ENCODE measurements around the gene PSMB5. TPM values are rescaled to one million over a fixed set of nuclear protein-coding genes. Genes with fewer than 3 reads are reported as not detected.

PSMB5 gene
- total and polyA plus RNA-seq, 9 of the 15 experiments (the other 6 are each of a cell fraction or from before 2014, with no cell fraction given) = 198 to 1,870 (median 269) TPM

GRCh38 chr14:22982477-22983245 lies 52.0 kb downstream of the PSMB5 start, which contains the start of gene AJUBA (continued):
- no peak for TF ChIP-seq ATF2 (CRISPR knock-in tag; IDR thresholded peaks at IDR 0.05)
- TF ChIP-seq HDAC1 (IDR thresholded peaks at IDR 0.05) = peak; percentile 94 to 99; a peak in 3 of 4 replicates
- peak; percentile 68; the same call in 1 of the 2 replicates for TF ChIP-seq HMGXB4 (CRISPR knock-in tag; IDR thresholded peaks at IDR 0.05)
- 0 out of 2 replicates have a peak, but pooled peaks have one; percentile 29 for TF ChIP-seq ZBTB1 (CRISPR knock-in tag; IDR thresholded peaks at IDR 0.05; ENCODE audit: borderline replicate concordance, low read depth)
- no peak for TF ChIP-seq GTF2B (IDR thresholded peaks at IDR 0.05; ENCODE audit: extremely low read depth, insufficient read length)
- no peak for TF ChIP-seq BRF1 (IDR thresholded peaks at IDR 0.05; ENCODE audit: borderline replicate concordance, extremely low read depth, insufficient read length)
- peak; percentile 58 for TF ChIP-seq E2F8 (IDR thresholded peaks at IDR 0.05; ENCODE audit: low read depth, partially characterized antibody)
- no peak for TF ChIP-seq CEBPZ (IDR thresholded peaks at IDR 0.05; ENCODE audit: borderline replicate concordance, low read depth, low read length)
- TF ChIP-seq ZBTB2 (IDR thresholded peaks at IDR 0.05) = peak; percentile 93
- peak; percentile 90 for TF ChIP-seq TOE1 (IDR thresholded peaks at IDR 0.05; ENCODE audit: borderline replicate concordance)
- TF ChIP-seq TOE1 (CRISPR knock-in tag; IDR thresholded peaks at IDR 0.05; ENCODE audit: borderline replicate concordance, low read depth) = no peak
- peak; percentile 43; the same call in 1 of the 2 replicates for TF ChIP-seq TAL1 (IDR thresholded peaks at IDR 0.05)
- no peak; a peak in 1 of 4 replicates for TF ChIP-seq FOXK2 (conservative IDR thresholded peaks at IDR 0.05 in 1 of 2, IDR thresholded peaks at IDR 0.05 in 1 of 2; ENCODE audit: low read depth in 2 of 2)
